Dendritic cell treated with granulocyte-macrophage colony-stimulating factor and Interleukin-4, amounts not matched to agents 40 ng/mL and 50 ng/mL, for 4 days (primary cell): ENCODE data around the gene ABLIM2.

ENCODE experiments used
- H3K27ac Mint-ChIP-seq: one replicate; pipeline ENCODE4 v1.8.0; 2022; ENCODE audit warnings: mild to moderate bottlenecking, mixed read lengths
- H3K27me3 Mint-ChIP-seq: one replicate; pipeline ENCODE4 v1.8.0; 2022; ENCODE audit warnings: mild to moderate bottlenecking, mixed read lengths
- H3K36me3 Mint-ChIP-seq: one replicate; pipeline ENCODE4 v1.8.0; 2022; ENCODE audit warnings: low read depth, mixed read lengths
- H3K4me1 Mint-ChIP-seq: one replicate; pipeline ENCODE4 v1.8.0; 2022; ENCODE audit warnings: low read depth, mixed read lengths
- H3K4me3 Mint-ChIP-seq: one replicate; pipeline ENCODE4 v1.8.0; 2022; ENCODE audit warnings: mild to moderate bottlenecking, moderate library complexity, mixed read lengths
- H3K9me3 Mint-ChIP-seq: one replicate; pipeline ENCODE4 v1.8.0; 2022; ENCODE audit warnings: mixed read lengths
- intact Hi-C: fragments of 100-400 bp; cut with micrococcal nuclease; formaldehyde crosslinking; loops from one replicate; pipeline ENCODE4 v1.15.0; 2022

The ABLIM2 gene

DNA sequence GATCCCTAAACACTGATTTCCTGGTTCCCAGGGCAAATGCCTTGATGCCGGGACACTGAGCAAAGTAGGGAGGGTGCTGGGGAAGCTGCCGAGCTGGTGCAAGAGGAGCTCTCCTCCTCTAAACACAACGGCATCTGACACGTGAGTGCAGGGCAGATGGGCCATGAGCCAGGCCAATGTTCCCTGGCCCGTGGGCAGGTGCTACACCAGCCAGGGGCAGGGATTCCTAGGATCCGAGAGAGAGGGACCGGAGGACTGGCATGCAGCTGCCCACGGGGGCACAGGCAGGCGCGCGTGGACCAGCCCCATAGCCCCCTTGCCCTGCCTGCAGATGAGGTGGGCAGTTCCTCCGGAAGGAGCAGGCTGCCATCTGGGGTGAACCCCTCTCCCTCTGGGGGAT, 152.1 kb downstream of the ABLIM2 start:
- Mint-ChIP-seq H3K9me3 (no peaks in the 10 kb centered on the region), H3K4me3 (no peak overlapping the region), H3K4me1 (no peaks in the 10 kb centered on the region), H3K36me3 (no peaks in the 10 kb centered on the region), H3K27ac (no peak overlapping the region), H3K27me3 (peaks cover 9% of the 10 kb centered on the region)
- intact Hi-C loops = no loop called here

DNA sequence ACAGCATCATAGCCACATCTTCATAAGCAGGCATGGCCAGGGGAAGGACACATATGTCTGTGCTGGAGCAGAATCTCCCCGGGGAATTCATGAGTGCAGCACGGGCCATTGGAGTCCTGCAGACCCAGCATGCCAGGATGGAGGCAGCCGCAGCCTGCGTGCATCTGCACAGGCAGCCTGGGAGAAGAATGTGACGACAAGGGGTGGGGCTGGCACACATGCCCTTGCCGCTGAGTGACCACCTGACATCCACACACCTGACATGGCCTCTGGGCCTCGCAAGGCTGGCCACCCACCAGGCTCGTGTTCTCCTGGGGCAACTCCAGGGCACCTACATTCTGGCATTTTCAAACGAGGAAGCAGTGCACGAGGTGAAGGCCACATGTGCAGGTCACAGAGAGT, 152.8 kb downstream of the ABLIM2 start:
- Mint-ChIP-seq H3K4me3 (no peak overlapping the region), H3K27me3 (peaks cover 9% of the 10 kb centered on the region), H3K9me3 (no peaks in the 10 kb centered on the region), H3K4me1 (no peaks in the 10 kb centered on the region), H3K36me3 (no peaks in the 10 kb centered on the region), H3K27ac (no peak overlapping the region)
- intact Hi-C loops = no loop called here

DNA sequence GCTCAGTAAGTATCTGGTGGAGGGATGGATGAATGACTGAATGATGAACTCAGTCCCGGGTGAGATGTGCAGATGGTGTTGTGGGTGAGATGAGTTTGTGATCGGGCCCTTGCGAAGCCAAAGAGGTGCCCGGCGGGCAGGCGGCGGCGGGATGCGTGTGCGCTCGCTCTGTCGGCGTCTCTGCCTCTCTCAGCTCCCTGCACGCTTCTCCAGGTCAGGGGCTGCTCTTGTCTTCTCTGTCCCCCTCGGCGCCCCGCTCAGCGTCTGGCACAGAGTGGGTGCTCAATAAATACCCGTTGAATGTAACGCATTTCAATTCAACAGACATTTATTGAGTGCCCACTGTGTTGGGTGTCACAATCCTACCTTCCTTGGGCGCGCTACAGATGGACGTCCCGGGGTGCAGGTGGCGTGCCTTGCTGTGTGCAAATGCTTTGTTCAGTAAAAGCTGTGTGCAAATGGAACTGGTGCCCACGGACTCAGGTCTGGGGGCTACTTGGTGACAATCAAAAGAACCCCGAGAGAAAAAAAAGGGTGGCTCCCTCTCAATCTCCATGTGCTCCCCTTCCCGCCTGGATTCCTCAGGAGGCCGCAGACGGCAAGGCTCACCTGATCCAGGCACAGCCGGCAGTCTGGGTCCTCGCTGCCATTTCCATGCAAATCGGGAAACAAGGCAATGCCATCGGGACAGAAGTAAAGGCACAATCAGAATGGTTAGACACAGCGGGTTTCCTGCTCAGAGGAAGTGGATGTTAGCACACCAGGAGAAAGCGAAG, 153.4 kb downstream of the ABLIM2 start:
- Mint-ChIP-seq H3K9me3 (no peaks in the 10 kb centered on the region), H3K36me3 (no peaks in the 10 kb centered on the region), H3K4me3 (no peak overlapping the region), H3K27ac (no peak overlapping the region), H3K4me1 (no peaks in the 10 kb centered on the region), H3K27me3 (peaks cover 9% of the 10 kb centered on the region)
- intact Hi-C loops = no loop called here

DNA sequence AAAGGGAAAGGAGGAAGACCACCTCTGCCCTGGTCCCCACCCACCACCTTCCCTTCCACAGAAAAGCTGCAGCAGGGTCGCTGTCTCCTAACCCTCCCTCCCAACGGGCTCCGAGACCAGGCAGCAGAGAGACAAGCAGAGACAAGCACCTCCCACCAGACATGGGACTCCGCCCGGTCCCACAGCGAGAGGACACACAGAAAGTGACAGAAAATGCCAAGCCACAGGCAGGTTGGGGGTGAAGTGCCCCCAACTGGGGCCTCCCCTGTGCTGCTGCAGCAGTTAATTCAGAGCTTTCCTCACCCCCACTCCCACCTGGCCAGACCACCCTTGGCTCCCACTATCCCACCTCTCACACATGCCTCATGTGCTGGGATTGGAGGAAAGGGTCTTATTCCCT, 154.5 kb downstream of the ABLIM2 start:
- no peak overlapping the region for H3K4me3 Mint-ChIP-seq
- intact Hi-C loops = no loop called here
- H3K36me3 Mint-ChIP-seq = no peaks in the 10 kb centered on the region
- no peaks in the 10 kb centered on the region for H3K4me1 Mint-ChIP-seq
- no peak overlapping the region for H3K27ac Mint-ChIP-seq
- H3K27me3 Mint-ChIP-seq = peaks cover 11% of the 10 kb centered on the region
- H3K9me3 Mint-ChIP-seq = no peaks in the 10 kb centered on the region

DNA sequence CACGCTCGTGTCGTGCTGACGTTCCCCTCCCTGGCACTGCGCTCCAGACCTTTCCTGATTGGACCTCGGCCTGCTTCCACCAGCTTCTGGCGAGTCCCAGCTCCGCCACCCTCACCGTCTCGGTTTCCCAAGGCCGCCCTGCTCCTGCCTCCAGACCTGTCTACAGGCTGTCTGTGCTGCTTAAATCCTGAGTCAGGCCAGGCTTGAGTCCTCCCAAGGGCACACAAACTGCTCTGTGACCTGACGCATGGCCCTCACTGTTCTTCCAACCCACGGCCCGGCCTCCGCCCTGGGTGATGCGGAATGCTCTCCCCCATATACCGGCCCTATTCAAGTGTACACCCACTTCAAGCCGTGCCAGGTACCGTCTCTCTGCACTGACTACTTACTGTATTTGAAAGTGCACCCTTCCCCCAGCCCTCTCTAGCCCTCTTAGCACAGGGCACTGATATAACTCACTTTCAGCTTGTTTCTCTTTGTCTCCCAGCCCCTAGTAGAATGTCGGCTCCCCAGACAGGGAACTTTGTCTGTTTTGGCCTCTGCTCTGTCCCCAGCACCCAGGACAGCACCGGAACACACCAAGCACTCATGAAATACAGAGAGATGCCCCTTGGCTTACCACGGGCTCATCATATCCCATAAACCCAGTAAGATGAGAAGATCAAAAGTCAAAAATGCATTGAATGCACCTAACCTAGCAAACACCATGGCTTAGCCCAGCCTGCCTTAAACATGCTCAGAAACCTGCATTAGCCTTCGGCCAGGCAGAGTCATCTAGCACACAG, 155.9 kb downstream of the ABLIM2 start:
- Mint-ChIP-seq H3K9me3 (no peaks in the 10 kb centered on the region), H3K36me3 (no peaks in the 10 kb centered on the region), H3K27me3 (peaks cover 11% of the 10 kb centered on the region), H3K4me1 (no peaks in the 10 kb centered on the region), H3K4me3 (no peak overlapping the region), H3K27ac (no peak overlapping the region)
- intact Hi-C loops = no loop called here

DNA sequence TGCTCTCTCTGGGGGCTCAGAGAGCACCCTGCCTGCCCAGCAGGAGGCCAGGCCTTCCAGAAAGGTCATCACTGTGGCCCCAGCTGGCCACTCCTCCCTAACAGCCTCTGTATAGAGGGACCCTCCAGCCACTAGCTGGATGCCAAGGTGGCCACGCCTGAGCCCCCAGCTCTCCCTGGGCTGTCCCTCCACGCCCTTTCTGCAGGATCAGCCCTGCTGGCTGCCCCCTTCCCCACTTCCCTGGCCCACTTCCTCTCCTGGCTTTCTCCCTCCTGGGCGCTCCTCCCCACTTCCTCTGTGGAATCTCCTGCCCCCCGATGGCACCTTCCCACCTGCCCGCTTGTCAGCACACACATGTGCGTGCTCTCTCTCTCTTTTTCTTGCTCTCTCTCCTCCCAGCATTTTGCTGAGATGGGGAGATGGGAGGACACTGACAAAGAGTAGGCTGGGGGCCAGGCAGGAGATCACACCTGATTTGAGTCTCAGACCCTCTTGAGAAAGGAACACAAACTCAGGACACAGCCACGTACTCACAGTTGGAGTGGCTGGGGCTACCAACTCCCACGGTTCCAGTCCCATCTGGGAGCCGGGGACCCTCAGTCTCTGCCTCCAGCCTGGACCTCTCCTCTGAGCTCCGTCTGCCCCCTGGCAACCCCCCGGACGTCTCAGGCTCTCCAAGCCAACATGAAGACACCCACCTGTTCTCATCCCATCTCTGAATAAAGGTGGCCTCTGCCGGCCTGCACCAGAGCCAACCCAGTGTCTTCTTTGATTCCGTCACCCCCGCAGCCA, 156.9 kb downstream of the ABLIM2 start:
- Mint-ChIP-seq H3K9me3 (no peaks in the 10 kb centered on the region), H3K27me3 (peaks cover 7% of the 10 kb centered on the region), H3K36me3 (no peaks in the 10 kb centered on the region), H3K27ac (no peak overlapping the region), H3K4me3 (no peak overlapping the region), H3K4me1 (no peaks in the 10 kb centered on the region)
- intact Hi-C loops = no loop called here

DNA sequence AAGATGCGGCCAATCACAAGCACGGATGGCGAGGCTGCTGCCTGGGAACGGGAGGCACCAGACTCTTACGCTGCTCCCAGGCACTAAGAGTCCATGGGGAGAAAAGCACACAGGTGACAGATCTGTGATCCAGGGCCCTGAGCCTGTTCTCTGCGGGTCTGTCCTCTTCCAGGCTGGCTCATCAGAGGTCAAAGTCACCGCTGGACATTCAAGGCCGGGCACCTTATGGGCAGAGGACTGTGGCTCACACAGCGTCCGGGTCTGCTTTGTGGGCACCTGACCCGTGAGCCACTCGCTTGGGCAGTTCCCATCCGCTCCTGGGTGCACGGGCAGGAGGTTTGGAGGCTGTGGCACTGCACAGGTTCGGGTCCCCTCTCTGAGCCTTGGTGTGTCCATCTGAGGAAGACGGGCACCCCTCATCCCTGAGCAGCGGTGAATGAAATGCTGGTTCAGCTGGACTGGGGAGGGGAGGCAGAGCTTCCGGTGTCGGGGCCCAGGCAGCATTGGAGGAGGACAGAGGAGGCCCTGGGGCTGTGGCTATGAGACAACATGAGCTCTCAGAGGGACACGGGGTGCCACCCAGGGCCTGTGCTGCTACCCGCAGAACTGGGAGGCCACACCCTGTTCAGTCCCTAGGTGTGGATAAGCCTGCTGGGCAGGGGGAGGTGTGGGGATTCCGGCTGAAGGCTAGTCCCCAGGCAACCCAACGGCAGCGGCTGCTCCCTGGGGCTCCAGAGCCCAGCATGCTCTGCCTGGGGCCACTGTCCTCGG, 157.7 kb downstream of the ABLIM2 start:
- H3K9me3 Mint-ChIP-seq = no peaks in the 10 kb centered on the region
- intact Hi-C loops = no loop called here

DNA sequence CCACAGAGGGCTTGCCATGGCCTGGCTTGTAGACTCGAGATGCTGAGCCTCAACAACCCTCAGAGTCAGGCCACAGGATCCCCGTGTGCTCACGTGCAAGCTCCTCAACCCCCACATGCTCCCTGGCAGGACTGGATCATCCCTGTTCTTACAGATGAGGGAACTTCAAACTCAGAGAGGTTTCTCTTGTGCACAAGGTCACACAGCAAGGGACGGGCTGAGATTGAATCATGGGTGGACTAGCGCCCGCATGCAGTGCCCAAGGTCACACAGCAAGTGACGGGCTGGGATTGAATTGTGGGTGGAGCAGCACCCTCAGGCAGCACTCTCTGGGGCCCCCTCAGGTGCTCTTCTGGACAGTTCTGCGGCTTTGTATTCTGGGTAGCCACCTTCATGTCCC, 158.4 kb downstream of the ABLIM2 start:
- Mint-ChIP-seq H3K9me3 (no peaks in the 10 kb centered on the region), H3K36me3 (no peaks in the 10 kb centered on the region), H3K4me1 (no peaks in the 10 kb centered on the region), H3K27ac (no peak overlapping the region), H3K27me3 (peaks cover 6% of the 10 kb centered on the region), H3K4me3 (no peak overlapping the region)
- intact Hi-C loops = no loop called here

More for the DNA sequence above, 157.7 kb downstream of the ABLIM2 start:
- H3K4me1 Mint-ChIP-seq = no peaks in the 10 kb centered on the region
- no peaks in the 10 kb centered on the region for H3K36me3 Mint-ChIP-seq
- H3K4me3 Mint-ChIP-seq = no peak overlapping the region
- no peak overlapping the region for H3K27ac Mint-ChIP-seq
- H3K27me3 Mint-ChIP-seq = peaks cover 6% of the 10 kb centered on the region

DNA sequence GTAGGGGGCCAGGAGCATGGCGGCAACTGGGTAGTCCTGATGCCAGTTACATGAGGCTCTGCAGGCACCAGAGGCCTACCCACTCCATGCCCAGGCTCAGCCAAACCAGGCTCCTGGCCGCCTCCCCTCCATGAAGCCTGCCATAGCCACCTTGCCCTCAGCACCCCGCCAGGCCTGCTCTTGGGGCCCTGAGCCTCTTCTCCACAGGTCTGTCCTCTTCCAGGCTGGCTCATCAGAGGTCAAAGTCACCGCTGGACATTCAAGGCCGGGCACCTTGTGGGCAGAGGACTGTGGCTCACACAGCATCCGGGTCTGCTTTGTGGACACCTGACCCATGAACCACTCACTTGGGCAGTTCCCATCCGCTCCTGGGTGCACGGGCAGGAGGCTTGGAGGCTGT, 158.9 kb downstream of the ABLIM2 start:
- intact Hi-C loops = no loop called here
- peaks cover 6% of the 10 kb centered on the region for H3K27me3 Mint-ChIP-seq
- H3K36me3 Mint-ChIP-seq = no peaks in the 10 kb centered on the region
- no peak overlapping the region for H3K27ac Mint-ChIP-seq
- no peaks in the 10 kb centered on the region for H3K9me3 Mint-ChIP-seq
- no peaks in the 10 kb centered on the region for H3K4me1 Mint-ChIP-seq
- H3K4me3 Mint-ChIP-seq = no peak overlapping the region

DNA sequence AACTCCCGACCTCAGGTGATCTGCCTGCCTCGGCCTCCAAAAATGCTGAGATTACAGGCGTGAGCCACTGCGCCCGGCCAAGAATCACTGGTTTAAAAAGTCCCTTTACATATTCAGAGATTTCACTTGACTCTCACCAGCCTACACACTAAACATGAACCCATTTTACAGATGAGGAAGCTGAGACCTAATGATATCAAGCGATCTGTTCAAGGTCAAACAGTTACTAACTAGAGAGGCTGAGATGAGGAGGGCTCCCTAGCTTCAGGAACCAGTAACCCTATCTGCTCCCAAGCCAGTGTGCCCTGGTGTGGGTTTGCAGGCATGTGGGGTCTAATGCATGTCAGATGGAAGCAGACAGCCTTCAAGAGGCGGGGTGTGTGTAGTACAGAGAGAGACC, 159.3 kb downstream of the ABLIM2 start:
- no peaks in the 10 kb centered on the region for H3K4me1 Mint-ChIP-seq
- H3K4me3 Mint-ChIP-seq = no peak overlapping the region
- no peak overlapping the region for H3K27ac Mint-ChIP-seq
- H3K27me3 Mint-ChIP-seq = peaks cover 6% of the 10 kb centered on the region
- H3K9me3 Mint-ChIP-seq = no peaks in the 10 kb centered on the region
- no peaks in the 10 kb centered on the region for H3K36me3 Mint-ChIP-seq
- intact Hi-C loops = no loop called here

DNA sequence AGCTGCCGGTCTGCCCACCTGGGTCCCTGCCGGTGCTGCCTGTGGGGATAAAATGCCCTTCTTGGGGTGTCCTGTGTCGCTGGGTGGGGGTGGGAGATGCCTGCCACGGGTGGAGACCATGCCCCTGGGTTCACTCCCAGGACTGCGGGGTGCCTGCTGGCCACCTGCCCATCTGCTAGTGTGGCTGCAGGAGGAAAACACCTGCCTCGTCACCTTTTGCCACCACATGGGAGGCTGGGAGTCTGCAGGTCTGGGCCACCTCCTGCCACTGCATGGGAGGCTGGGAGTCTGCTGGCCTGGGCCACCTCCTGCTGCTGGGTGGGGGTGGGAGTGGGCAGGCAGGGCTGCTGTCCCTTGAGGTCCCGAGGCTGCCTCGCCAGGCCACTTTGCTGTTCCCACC, 160.2 kb downstream of the ABLIM2 start:
- peaks cover 6% of the 10 kb centered on the region for H3K27me3 Mint-ChIP-seq
- intact Hi-C loops = no loop called here
- no peak overlapping the region for H3K4me3 Mint-ChIP-seq
- no peak overlapping the region for H3K27ac Mint-ChIP-seq
- no peaks in the 10 kb centered on the region for H3K4me1 Mint-ChIP-seq
- no peaks in the 10 kb centered on the region for H3K9me3 Mint-ChIP-seq
- H3K36me3 Mint-ChIP-seq = no peaks in the 10 kb centered on the region

DNA sequence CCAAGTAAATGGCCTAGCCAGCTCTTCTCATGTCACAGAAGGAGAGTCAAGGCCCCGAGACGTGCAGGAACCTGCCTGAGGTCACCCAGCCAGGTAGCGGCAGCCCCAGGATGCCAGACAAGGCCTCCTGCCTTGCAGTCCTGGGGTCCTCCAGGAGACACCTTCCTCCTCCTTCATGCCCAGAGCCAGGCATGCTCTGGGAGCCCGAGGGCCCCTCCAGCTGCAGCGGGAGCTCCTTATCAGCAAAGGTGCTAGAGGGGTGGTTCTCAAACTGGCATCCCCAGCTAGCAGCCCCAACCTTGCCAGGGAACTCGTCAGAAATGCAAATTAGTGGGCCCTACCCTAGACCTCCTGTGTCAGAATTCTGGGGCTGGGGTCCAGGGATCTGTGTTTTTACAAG, 162.7 kb downstream of the ABLIM2 start:
- no peaks in the 10 kb centered on the region for H3K9me3 Mint-ChIP-seq
- no peaks in the 10 kb centered on the region for H3K4me1 Mint-ChIP-seq
- no peak overlapping the region for H3K27ac Mint-ChIP-seq
- intact Hi-C loops = no loop called here
- peaks cover 2% of the 10 kb centered on the region for H3K27me3 Mint-ChIP-seq
- H3K36me3 Mint-ChIP-seq = no peaks in the 10 kb centered on the region
- H3K4me3 Mint-ChIP-seq = no peak overlapping the region

DNA sequence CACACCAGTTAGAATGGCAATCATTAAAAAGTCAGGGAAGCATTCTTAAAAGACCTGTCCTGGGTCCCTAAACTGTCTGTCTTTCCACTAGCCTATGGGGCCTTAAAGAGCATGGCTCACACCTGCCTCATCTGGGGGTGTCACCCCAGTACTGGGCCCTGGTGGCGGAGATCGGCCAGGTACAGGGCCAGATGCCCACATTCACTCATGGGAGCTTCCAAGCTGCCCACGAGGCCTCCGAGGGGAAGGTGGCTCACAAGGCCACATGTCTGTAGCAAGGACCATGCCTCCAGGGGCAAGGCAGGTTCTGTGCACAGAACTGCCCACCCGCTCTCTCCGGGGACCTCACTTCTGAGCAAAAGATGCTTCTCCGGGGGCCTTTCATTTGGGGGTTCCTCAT, 163.5 kb downstream of the ABLIM2 start:
- no peak overlapping the region for H3K27ac Mint-ChIP-seq

More for the DNA sequence above, 163.5 kb downstream of the ABLIM2 start:
- Mint-ChIP-seq H3K9me3 (no peaks in the 10 kb centered on the region), H3K4me3 (no peak overlapping the region), H3K27me3 (peaks cover 2% of the 10 kb centered on the region), H3K4me1 (no peaks in the 10 kb centered on the region), H3K36me3 (no peaks in the 10 kb centered on the region)
- intact Hi-C loops = no loop called here
